ENCODE results near the gene CILP. TPM values are rescaled to one million over a fixed set of nuclear protein-coding genes. Genes with fewer than 3 reads are reported as not detected.
"Not testable (repeated sequence)": the region's sequence is repeated elsewhere in the genome, so short reads cannot be mapped to it uniquely, and the experiment has no call there.

CILP gene
- total RNA-seq, 2 experiments from 2014 or later, result 0.06 TPM; not detected in 1

DNA sequence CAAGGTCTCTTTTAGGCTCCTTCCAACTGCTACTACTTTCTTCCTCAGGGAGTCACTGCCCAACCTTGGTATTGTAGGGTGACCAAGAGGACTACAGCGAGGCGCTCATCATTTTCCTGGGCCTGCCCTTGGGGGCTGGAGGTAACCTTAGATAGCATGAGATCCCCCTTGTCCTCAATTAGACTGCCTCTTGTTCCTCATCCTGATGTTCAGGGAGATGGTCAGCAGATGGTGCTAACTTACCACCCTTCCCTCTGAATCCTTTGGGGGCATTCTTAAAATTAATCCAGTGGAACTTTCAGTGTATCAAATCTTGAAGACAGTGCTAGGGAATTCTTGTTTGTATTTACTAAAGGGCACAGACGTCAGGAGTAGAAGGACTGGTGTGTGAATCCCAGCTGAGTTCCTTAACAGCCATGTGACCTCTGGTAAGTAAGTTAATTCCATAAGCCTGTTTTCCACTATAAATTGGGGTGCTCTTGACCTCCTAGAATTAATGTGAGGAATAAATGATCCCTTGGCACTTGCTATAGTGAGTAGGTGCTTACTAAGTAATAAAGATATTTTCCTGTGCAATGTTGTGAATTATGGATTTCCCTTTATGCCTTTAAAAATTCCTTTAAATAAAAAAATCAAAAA, 22.1 kb downstream of the CILP start:
- H3K4me3 ChIP-seq (ENCODE audit: low read depth, low read length, poor library complexity, severe bottlenecking), result no peak overlapping the region
- peak; percentile 66 for DNase-seq (ENCODE audit: low spot score)
- H3K4me1 ChIP-seq (ENCODE audit: insufficient read depth, low read length, poor library complexity, severe bottlenecking), result peaks cover 10% of the 10 kb centered on the region
- H3K79me2 ChIP-seq (ENCODE audit: insufficient read depth, low read depth, low read length), result peaks cover 7% of the 10 kb centered on the region
- H3K9me3 ChIP-seq (ENCODE audit: low read length), result no peaks in the 10 kb centered on the region
- 0 out of 2 replicates have a peak overlapping the region, but pooled peaks have one; percentile 14 for H2AFZ ChIP-seq (ENCODE audit: low read length)
- H3K36me3 ChIP-seq (ENCODE audit: insufficient read depth, low read length), result no peaks in the 10 kb centered on the region
- CTCF ChIA-PET (ENCODE audit: unreplicated experiment), result no interaction called here
- TF ChIP-seq, protein P1, sequence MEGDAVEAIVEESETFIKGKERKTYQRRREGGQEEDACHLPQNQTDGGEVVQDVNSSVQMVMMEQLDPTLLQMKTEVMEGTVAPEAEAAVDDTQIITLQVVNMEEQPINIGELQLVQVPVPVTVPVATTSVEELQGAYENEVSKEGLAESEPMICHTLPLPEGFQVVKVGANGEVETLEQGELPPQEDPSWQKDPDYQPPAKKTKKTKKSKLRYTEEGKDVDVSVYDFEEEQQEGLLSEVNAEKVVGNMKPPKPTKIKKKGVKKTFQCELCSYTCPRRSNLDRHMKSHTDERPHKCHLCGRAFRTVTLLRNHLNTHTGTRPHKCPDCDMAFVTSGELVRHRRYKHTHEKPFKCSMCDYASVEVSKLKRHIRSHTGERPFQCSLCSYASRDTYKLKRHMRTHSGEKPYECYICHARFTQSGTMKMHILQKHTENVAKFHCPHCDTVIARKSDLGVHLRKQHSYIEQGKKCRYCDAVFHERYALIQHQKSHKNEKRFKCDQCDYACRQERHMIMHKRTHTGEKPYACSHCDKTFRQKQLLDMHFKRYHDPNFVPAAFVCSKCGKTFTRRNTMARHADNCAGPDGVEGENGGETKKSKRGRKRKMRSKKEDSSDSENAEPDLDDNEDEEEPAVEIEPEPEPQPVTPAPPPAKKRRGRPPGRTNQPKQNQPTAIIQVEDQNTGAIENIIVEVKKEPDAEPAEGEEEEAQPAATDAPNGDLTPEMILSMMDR (conservative IDR thresholded peaks at IDR 0.05; ENCODE audit: low read length), result peak; percentile 87
- no peak for TF ChIP-seq EZH2phosphoT487 (IDR thresholded peaks at IDR 0.05; ENCODE audit: borderline replicate concordance, low read depth, low read length)
- no TSS peak for BruUV-seq (replicated peaks)
- H4K20me1 ChIP-seq (ENCODE audit: insufficient read depth, low read length), result no peaks in the 10 kb centered on the region
- intact Hi-C loops (cut with micrococcal nuclease; ENCODE audit: unreplicated experiment), result loop anchor here (1.0 to 10.0 kb wide), 3 partner anchors 108 to 196 kb away; no protein-coding TSS in a partner anchor
- H3K4me2 ChIP-seq (ENCODE audit: low read length), result no peak overlapping the region
- POLR2A ChIA-PET, result no interaction called here
- H3K27ac ChIP-seq (ENCODE audit: low read depth, low read length, poor library complexity, severe bottlenecking), result no peak overlapping the region
- no peaks in the 10 kb centered on the region for H3K9me2 ChIP-seq (ENCODE audit: insufficient read depth, low read length)

GRCh38 chr15:65188472-65188871, 22.8 kb downstream of the CILP start:
- Histone ChIP-seq H3K4me1 (ENCODE audit: insufficient read depth, low read length, poor library complexity, severe bottlenecking) (peaks cover 14% of the 10 kb centered on the region), H3K79me2 (ENCODE audit: insufficient read depth, low read depth, low read length) (peaks cover 14% of the 10 kb centered on the region)
- H3K9me3 ChIP-seq (ENCODE audit: low read length); H3K4me2 ChIP-seq (ENCODE audit: low read length); H3K36me3 ChIP-seq (ENCODE audit: insufficient read depth, low read length); H3K27ac ChIP-seq (ENCODE audit: low read depth, low read length, poor library complexity, severe bottlenecking); BruUV-seq (replicated peaks); H3K9me2 ChIP-seq (ENCODE audit: insufficient read depth, low read length); H4K20me1 ChIP-seq (ENCODE audit: insufficient read depth, low read length); H3K4me3 ChIP-seq (ENCODE audit: low read depth, low read length, poor library complexity, severe bottlenecking); DNase-seq (ENCODE audit: low spot score); H2AFZ ChIP-seq (ENCODE audit: low read length); CTCF ChIA-PET (ENCODE audit: unreplicated experiment): not testable (repeated sequence)
- intact Hi-C loops (cut with micrococcal nuclease; ENCODE audit: unreplicated experiment), result loop anchor here (10.0 kb wide), 1 partner anchor 154 kb away; no protein-coding TSS in a partner anchor
- POLR2A ChIA-PET, result interaction anchor here (0.6 kb wide), 1 partner anchor 77 kb away, joined by 3 read pairs; no protein-coding TSS in a partner anchor

DNA sequence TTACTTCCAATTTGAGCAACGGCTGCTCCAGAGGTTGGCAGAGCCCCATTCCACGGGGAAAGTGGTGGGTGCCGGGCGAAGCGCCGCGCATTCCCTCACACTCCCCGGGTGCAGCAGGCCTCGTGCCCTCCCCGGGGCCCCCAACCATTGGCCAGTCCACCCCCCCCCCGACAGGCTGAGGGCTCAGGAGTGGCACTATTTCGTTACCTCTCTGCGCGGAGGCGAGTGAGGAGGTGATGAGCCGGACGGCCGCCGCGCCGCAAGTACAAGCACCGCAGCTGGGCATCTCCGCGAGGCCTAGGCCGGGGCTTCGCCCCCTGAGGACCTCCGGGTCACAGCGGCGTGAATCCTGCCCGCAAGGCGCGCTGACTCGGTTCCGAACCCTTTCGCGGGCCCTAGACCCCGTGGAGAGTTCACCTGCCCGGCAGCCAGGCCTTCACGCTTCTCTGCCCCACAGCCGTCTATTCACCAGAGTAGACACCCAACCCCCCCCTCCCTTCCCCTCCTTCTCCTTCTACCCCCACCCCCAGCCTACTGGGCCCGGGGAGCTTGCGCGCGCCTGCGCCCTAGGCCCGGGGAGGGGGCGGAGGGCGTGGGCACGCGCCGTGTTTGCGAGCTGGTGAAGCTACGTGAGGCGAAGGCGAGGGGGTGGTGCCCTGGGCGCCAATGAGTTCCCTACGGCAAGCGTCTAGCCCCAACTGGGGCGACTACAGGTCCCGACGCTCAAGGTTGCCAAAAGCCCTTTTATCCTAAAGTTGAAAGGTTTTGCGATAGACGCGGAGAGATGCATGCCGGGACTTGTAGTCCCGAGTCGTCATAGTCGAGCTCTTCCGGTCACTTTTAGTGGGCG, 26.2 kb downstream of the CILP start, which contains the start of gene CLPX:
CLPX (minus strand) TSS at position 475 of the 850 bp plus-strand sequence; CDS start at position 286, 189 bp downstream.
- Histone ChIP-seq H3K4me1 (ENCODE audit: insufficient read depth, low read length, poor library complexity, severe bottlenecking) (peaks cover 27% of the 10 kb centered on the region), H3K4me2 (ENCODE audit: low read length) (peak within 1 kb of the TSS; percentile 80), H3K4me3 (ENCODE audit: low read depth, low read length, poor library complexity, severe bottlenecking) (peak within 1 kb of the TSS; percentile 94), H3K36me3 (ENCODE audit: insufficient read depth, low read length) (peaks cover 10% of the 10 kb centered on the region), H4K20me1 (ENCODE audit: insufficient read depth, low read length) (no peaks in the 10 kb centered on the region; the same call in 1 of the 2 replicates), H3K9me2 (ENCODE audit: insufficient read depth, low read length) (no peaks in the 10 kb centered on the region), H3K27ac (ENCODE audit: low read depth, low read length, poor library complexity, severe bottlenecking) (peak within 1 kb of the TSS; percentile 65), H3K79me2 (ENCODE audit: insufficient read depth, low read depth, low read length) (peaks cover 48% of the 10 kb centered on the region), H3K9me3 (ENCODE audit: low read length) (no peaks in the 10 kb centered on the region), H2AFZ (ENCODE audit: low read length) (peak within 1 kb of the TSS; percentile 99)
- TF ChIP-seq, protein P1 (conservative IDR thresholded peaks at IDR 0.05; ENCODE audit: low read length), result no peak
- no peak for TF ChIP-seq EZH2phosphoT487 (IDR thresholded peaks at IDR 0.05; ENCODE audit: borderline replicate concordance, low read depth, low read length)
- intact Hi-C loops (cut with micrococcal nuclease; ENCODE audit: unreplicated experiment), result loop anchor here (1.0 to 10.0 kb wide), 5 partner anchors 52 to 200 kb away; partner anchors contain the start of genes PARP16, PDCD7 and RNU5B-1
- CTCF ChIA-PET (ENCODE audit: unreplicated experiment), result interaction anchor here (0.5 to 0.9 kb wide), 3 partner anchors 151 to 1262 kb away, joined by 3 to 4 read pairs (median 3); no protein-coding TSS in a partner anchor
- DNase-seq (ENCODE audit: low spot score), result peak; percentile 92
- no TSS peak for BruUV-seq (replicated peaks)
- POLR2A ChIA-PET, result interaction anchor here (0.5 to 1.9 kb wide), 19 partner anchors 10 to 1909 kb away, joined by 3 to 7 read pairs (median 3); partner anchors contain the start of genes PARP16 and RNU5B-1

Data from OCI-LY7 (cell line).